ENCODE data around the gene MFSD1. TPM values are rescaled to one million over a fixed set of nuclear protein-coding genes. Genes with fewer than 3 reads are reported as not detected.

Gene MFSD1
- polyA plus RNA-seq, 3 donors: 110 to 262 (median 225) TPM

GRCh38 chr3:158782283-158782989 lies 19.4 kb upstream of the MFSD1 start:
- no peak for TF ChIP-seq CTCF (IDR thresholded peaks at IDR 0.05)
- DNase-seq: no peak
- no peaks in the 10 kb centered on the region for H3K9me3 ChIP-seq (replicated peaks in 1 of 2; ENCODE audit: control insufficient read depth in 1 of 2, insufficient read depth in 1 of 2, low read length in 2 of 2)
- no peaks in the 10 kb centered on the region for H3K27me3 ChIP-seq (ENCODE audit: control insufficient read depth in 2 of 2, insufficient read depth in 2 of 2, low read length in 2 of 2)
- no CpG with 5 or more reads among the region's 3 CpGs for WGBS (ENCODE audit: insufficient coverage)
- no peak overlapping the region for H3K27ac Mint-ChIP-seq
- no peaks in the 10 kb centered on the region for H4K20me1 ChIP-seq (ENCODE audit: insufficient read depth, low read length)
- no peak overlapping the region for H3K27ac ChIP-seq (ENCODE audit: low read depth in 1 of 2, low read length in 2 of 2)
- no peaks in the 10 kb centered on the region for H3K36me3 ChIP-seq (replicated peaks in 1 of 2; ENCODE audit: control insufficient read depth in 1 of 2, insufficient read depth in 2 of 2, low read length in 2 of 2)
- no peak overlapping the region for H3K4me3 ChIP-seq (replicated peaks in 1 of 3; ENCODE audit: low read depth in 2 of 3, low read length in 3 of 3)
- no peaks in the 10 kb centered on the region for H3K36me3 Mint-ChIP-seq
- H3K9me3 Mint-ChIP-seq: peaks cover 0 to 5% (median 0%) of the 10 kb centered on the region in 7 donors
- peaks cover 0 to 2% (median 2%) of the 10 kb centered on the region in 3 donors for H3K27me3 Mint-ChIP-seq (ENCODE audit: low read depth in 3 of 3)
- no peak overlapping the region for H3K4me2 ChIP-seq (replicated peaks; ENCODE audit: extremely low read depth, low read length, poor library complexity, severe bottlenecking)
- H2AFZ ChIP-seq (ENCODE audit: insufficient read depth, low read depth, low read length, poor library complexity, severe bottlenecking): no peak overlapping the region
- H3K4me1 Mint-ChIP-seq: peaks cover 4% of the 10 kb centered on the region
- H3K9ac ChIP-seq (ENCODE audit: insufficient read depth, low read length, poor library complexity, severe bottlenecking): no peak overlapping the region
- H3K79me2 ChIP-seq (ENCODE audit: insufficient read depth, low read length): no peaks in the 10 kb centered on the region
- intact Hi-C loops (cut with micrococcal nuclease): no loop called here
- no peak overlapping the region for H3K4me3 Mint-ChIP-seq
- H3K4me1 ChIP-seq (ENCODE audit: control insufficient read depth in 1 of 2, insufficient read depth in 2 of 2, low read length in 2 of 2): peaks cover 0 to under 1% of the 10 kb centered on the region in 2 donors

GRCh38 chr3:158783051-158783450 lies 18.8 kb upstream of the MFSD1 start:
- no CpG with 5 or more reads among the region's 2 CpGs for WGBS (ENCODE audit: insufficient coverage)
- no peak overlapping the region for H3K4me3 ChIP-seq (replicated peaks in 1 of 3; ENCODE audit: low read depth in 2 of 3, low read length in 3 of 3)
- no peak for DNase-seq
- H3K4me3 Mint-ChIP-seq: no peak overlapping the region
- intact Hi-C loops (cut with micrococcal nuclease): no loop called here
- H4K20me1 ChIP-seq (ENCODE audit: insufficient read depth, low read length): no peaks in the 10 kb centered on the region
- H2AFZ ChIP-seq (ENCODE audit: insufficient read depth, low read depth, low read length, poor library complexity, severe bottlenecking): no peak overlapping the region
- H3K27me3 Mint-ChIP-seq (ENCODE audit: low read depth in 3 of 3): peaks cover 0 to 4% (median 2%) of the 10 kb centered on the region in 3 donors
- no peaks in the 10 kb centered on the region for H3K36me3 ChIP-seq (replicated peaks in 1 of 2; ENCODE audit: control insufficient read depth in 1 of 2, insufficient read depth in 2 of 2, low read length in 2 of 2)
- H3K9me3 ChIP-seq (replicated peaks in 1 of 2; ENCODE audit: control insufficient read depth in 1 of 2, insufficient read depth in 1 of 2, low read length in 2 of 2): no peaks in the 10 kb centered on the region
- no peak overlapping the region for H3K9ac ChIP-seq (ENCODE audit: insufficient read depth, low read length, poor library complexity, severe bottlenecking)
- no peaks in the 10 kb centered on the region for H3K27me3 ChIP-seq (ENCODE audit: control insufficient read depth in 2 of 2, insufficient read depth in 2 of 2, low read length in 2 of 2)
- no peak for TF ChIP-seq CTCF (IDR thresholded peaks at IDR 0.05)
- no peaks in the 10 kb centered on the region for H3K79me2 ChIP-seq (ENCODE audit: insufficient read depth, low read length)
- no peaks in the 10 kb centered on the region for H3K4me1 ChIP-seq (ENCODE audit: control insufficient read depth in 1 of 2, insufficient read depth in 2 of 2, low read length in 2 of 2)
- H3K36me3 Mint-ChIP-seq: no peaks in the 10 kb centered on the region
- no peaks in the 10 kb centered on the region for H3K4me1 Mint-ChIP-seq
- no peak overlapping the region for H3K27ac Mint-ChIP-seq
- H3K4me2 ChIP-seq (replicated peaks; ENCODE audit: extremely low read depth, low read length, poor library complexity, severe bottlenecking): no peak overlapping the region
- H3K27ac ChIP-seq (ENCODE audit: low read depth in 1 of 2, low read length in 2 of 2): no peak overlapping the region
- H3K9me3 Mint-ChIP-seq: peaks cover 0 to 5% (median 0%) of the 10 kb centered on the region in 7 donors
